ENCODE results near the gene CMTM1.

- TF ChIP-seq, protein P1, sequence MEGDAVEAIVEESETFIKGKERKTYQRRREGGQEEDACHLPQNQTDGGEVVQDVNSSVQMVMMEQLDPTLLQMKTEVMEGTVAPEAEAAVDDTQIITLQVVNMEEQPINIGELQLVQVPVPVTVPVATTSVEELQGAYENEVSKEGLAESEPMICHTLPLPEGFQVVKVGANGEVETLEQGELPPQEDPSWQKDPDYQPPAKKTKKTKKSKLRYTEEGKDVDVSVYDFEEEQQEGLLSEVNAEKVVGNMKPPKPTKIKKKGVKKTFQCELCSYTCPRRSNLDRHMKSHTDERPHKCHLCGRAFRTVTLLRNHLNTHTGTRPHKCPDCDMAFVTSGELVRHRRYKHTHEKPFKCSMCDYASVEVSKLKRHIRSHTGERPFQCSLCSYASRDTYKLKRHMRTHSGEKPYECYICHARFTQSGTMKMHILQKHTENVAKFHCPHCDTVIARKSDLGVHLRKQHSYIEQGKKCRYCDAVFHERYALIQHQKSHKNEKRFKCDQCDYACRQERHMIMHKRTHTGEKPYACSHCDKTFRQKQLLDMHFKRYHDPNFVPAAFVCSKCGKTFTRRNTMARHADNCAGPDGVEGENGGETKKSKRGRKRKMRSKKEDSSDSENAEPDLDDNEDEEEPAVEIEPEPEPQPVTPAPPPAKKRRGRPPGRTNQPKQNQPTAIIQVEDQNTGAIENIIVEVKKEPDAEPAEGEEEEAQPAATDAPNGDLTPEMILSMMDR (IDR thresholded peaks at IDR 0.05; ENCODE audit: low read depth, low read length, poor library complexity, severe bottlenecking), result no peak
- no peak for TF ChIP-seq EZH2phosphoT487 (IDR thresholded peaks at IDR 0.05; ENCODE audit: borderline replicate concordance, low read length)
Measured at GRCh38 chr16:66618588-66619375, 52.5 kb downstream of the CMTM1 start.
